Mesodermal cell (in vitro differentiated cells): ENCODE data around the gene BMPR1A.
A peak's percentile ranks its signal among the peaks of the same experiment; 100 is the strongest.
"Not testable (repeated sequence)": the region's sequence is repeated elsewhere in the genome, so short reads cannot be mapped to it uniquely, and the experiment has no call there.

ENCODE experiments used
- H3K27ac ChIP-seq: 2 replicates; pipeline ENCODE4 v1.7.0; 2013; ENCODE audit warnings: mild to moderate bottlenecking, low read depth, low read length, moderate library complexity; ENCODE audit not compliant: severe bottlenecking
- H3K36me3 ChIP-seq: 2 replicates; pipeline ENCODE4 v1.7.1; 2013; ENCODE audit warnings: mild to moderate bottlenecking, low read length, moderate library complexity; ENCODE audit not compliant: control insufficient read depth, insufficient read depth
- H3K4me1 ChIP-seq: one replicate; pipeline ENCODE4 v1.7.1; 2013; ENCODE audit warnings: mild to moderate bottlenecking, low read length; ENCODE audit not compliant: insufficient read depth, control insufficient read depth, poor library complexity, severe bottlenecking
- H3K4me3 ChIP-seq: 2 replicates; pipeline ENCODE4 v1.7.0; 2013; ENCODE audit warnings: low read length, control low read depth, mild to moderate bottlenecking; ENCODE audit not compliant: insufficient read depth, poor library complexity, severe bottlenecking; ENCODE audit errors: extremely low read depth
- H3K9me3 ChIP-seq: 2 replicates; pipeline ENCODE4 v1.7.1; 2013; ENCODE audit warnings: mild to moderate bottlenecking, low read length, moderate library complexity; ENCODE audit not compliant: control insufficient read depth
- WGBS, 2 experiments: methylation state at CpG; one replicate each; pipeline ENCODE4 v1.1.5; 2013; ENCODE audit warnings: missing lambda C conversion rate in 2 of 2; ENCODE audit not compliant: insufficient coverage in 2 of 2; 5-methylcytosine and 5-hydroxymethylcytosine counted together

Gene BMPR1A

GRCh38 chr10:86861351-86861750 lies 104.9 kb downstream of the BMPR1A start:
- H3K4me1 ChIP-seq = peaks cover 51% of the 10 kb centered on the region
- H3K4me3 ChIP-seq = no peak overlapping the region
- peaks cover 29% of the 10 kb centered on the region for H3K36me3 ChIP-seq
- no peaks in the 10 kb centered on the region for H3K9me3 ChIP-seq
- H3K27ac ChIP-seq = no peak overlapping the region
- no CpG with 5 or more reads among the region's 1 CpG for WGBS, 2 experiments

GRCh38 chr10:86862373-86862772 lies 106.0 kb downstream of the BMPR1A start:
- 70 to 74% methylated on average over 3 of the region's 3 CpGs for WGBS, 2 experiments
- peaks cover 51% of the 10 kb centered on the region for H3K4me1 ChIP-seq
- peaks cover 23% of the 10 kb centered on the region for H3K36me3 ChIP-seq
- peak overlapping the region; percentile 57 for H3K27ac ChIP-seq
- no peak overlapping the region for H3K4me3 ChIP-seq
- no peaks in the 10 kb centered on the region for H3K9me3 ChIP-seq

- WGBS, 2 experiments = 86 to 90% methylated on average over 3 to 4 of the region's 7 CpGs
- peaks cover 23% of the 10 kb centered on the region for H3K36me3 ChIP-seq
- H3K4me3 ChIP-seq = no peak overlapping the region
- peak overlapping the region; percentile 57 for H3K27ac ChIP-seq
- H3K9me3 ChIP-seq = no peaks in the 10 kb centered on the region
- peaks cover 52% of the 10 kb centered on the region for H3K4me1 ChIP-seq
Observed at GRCh38 chr10:86862786-86863483, 106.5 kb downstream of the BMPR1A start.

GRCh38 chr10:86863484-86863842 lies 107.0 kb downstream of the BMPR1A start:
- H3K9me3 ChIP-seq = no peaks in the 10 kb centered on the region

GRCh38 chr10:86865011-86865811 lies 108.8 kb downstream of the BMPR1A start:
- H3K27ac ChIP-seq = peak overlapping the region; percentile 62
- peaks cover 62% of the 10 kb centered on the region for H3K4me1 ChIP-seq
- 18 to 24% methylated on average over 7 to 9 of the region's 11 CpGs for WGBS, 2 experiments
- H3K4me3 ChIP-seq, H3K9me3 ChIP-seq, H3K36me3 ChIP-seq: not testable (repeated sequence)

More at GRCh38 chr10:86863484-86863842, 107.0 kb downstream of the BMPR1A start:
- Histone ChIP-seq H3K4me3 (no peak overlapping the region), H3K4me1 (peaks cover 54% of the 10 kb centered on the region), H3K36me3 (peaks cover 21% of the 10 kb centered on the region), H3K27ac (peak overlapping the region; percentile 30)
- WGBS, 2 experiments = 66 to 69% methylated on average over 2 to 3 of the region's 3 CpGs

GRCh38 chr10:86867149-86867548 lies 110.7 kb downstream of the BMPR1A start:
- H3K4me1 ChIP-seq = peaks cover 77% of the 10 kb centered on the region
- peak overlapping the region; percentile 94 for H3K27ac ChIP-seq
- 90 to 93% methylated on average over 4 to 5 of the region's 5 CpGs for WGBS, 2 experiments
- H3K9me3 ChIP-seq = no peaks in the 10 kb centered on the region
- H3K4me3 ChIP-seq = no peak overlapping the region
- H3K36me3 ChIP-seq = no peaks in the 10 kb centered on the region

GRCh38 chr10:86868353-86868752 lies 111.9 kb downstream of the BMPR1A start:
- 0% methylated on average over 2 to 3 of the region's 6 CpGs for WGBS, 2 experiments
- H3K4me3 ChIP-seq = no peak overlapping the region
- no peaks in the 10 kb centered on the region for H3K9me3 ChIP-seq
- peaks cover 76% of the 10 kb centered on the region for H3K4me1 ChIP-seq
- H3K27ac ChIP-seq = peak overlapping the region; percentile 94
- peaks cover 3% of the 10 kb centered on the region for H3K36me3 ChIP-seq

- peak overlapping the region; percentile 94 for H3K27ac ChIP-seq
- no peak overlapping the region for H3K4me3 ChIP-seq
- 83 to 96% methylated on average over 3 of the region's 3 CpGs for WGBS, 2 experiments
- H3K9me3 ChIP-seq = no peaks in the 10 kb centered on the region
- peaks cover 4% of the 10 kb centered on the region for H3K36me3 ChIP-seq
- peaks cover 60% of the 10 kb centered on the region for H3K4me1 ChIP-seq
Observed at GRCh38 chr10:86870679-86871078, 114.3 kb downstream of the BMPR1A start.

- no peak overlapping the region for H3K4me3 ChIP-seq
- H3K36me3 ChIP-seq = peaks cover 14% of the 10 kb centered on the region
- H3K27ac ChIP-seq = peak overlapping the region; percentile 93
- H3K4me1 ChIP-seq = peaks cover 57% of the 10 kb centered on the region
- 100% methylated on average over 1 of the region's 5 CpGs; no CpG with 5 or more reads in 1 of the 2 experiments for WGBS, 2 experiments
- no peaks in the 10 kb centered on the region for H3K9me3 ChIP-seq
Observed at GRCh38 chr10:86871563-86872183, 115.3 kb downstream of the BMPR1A start.

- H3K4me3 ChIP-seq = no peak overlapping the region
- H3K9me3 ChIP-seq = no peaks in the 10 kb centered on the region
- peaks cover 48% of the 10 kb centered on the region for H3K4me1 ChIP-seq
- peaks cover 18% of the 10 kb centered on the region for H3K36me3 ChIP-seq
- WGBS, 2 experiments = 63% methylated on average over 3 of the region's 4 CpGs; no CpG with 5 or more reads in 1 of the 2 experiments
- H3K27ac ChIP-seq = peak overlapping the region; percentile 93
Observed at GRCh38 chr10:86872757-86873156, 116.3 kb downstream of the BMPR1A start.
